Mucosa of rectum (tissue), 2 donors: Measurements from ENCODE around the gene MAN1C1.

Experiments
- H3K27ac ChIP-seq, 2 donors: one replicate each; pipeline ENCODE4 v1.7.0; 2013; ENCODE audit warnings: inconsistent platforms in 2 of 2, low read depth in 2 of 2, low read length in 2 of 2
- H3K27me3 ChIP-seq, 2 donors: one replicate each; pipeline ENCODE4 v1.7.0; 2013; ENCODE audit warnings: low read length in 2 of 2; ENCODE audit not compliant: control insufficient read depth in 2 of 2, insufficient read depth in 2 of 2
- H3K36me3 ChIP-seq, 2 donors: one replicate each; pipeline ENCODE4 v1.7.0; 2013; ENCODE audit warnings: low read length in 2 of 2; ENCODE audit not compliant: control insufficient read depth in 2 of 2, insufficient read depth in 2 of 2
- H3K4me1 ChIP-seq, 2 donors: one replicate each; pipeline ENCODE4 v1.7.0; 2013; ENCODE audit warnings: low read length in 2 of 2, mild to moderate bottlenecking in 1 of 2; ENCODE audit not compliant: control insufficient read depth in 2 of 2, insufficient read depth in 2 of 2
- H3K4me3 ChIP-seq, 2 donors: one replicate each; pipeline ENCODE4 v1.7.0; 2013; ENCODE audit warnings: low read length in 2 of 2
- H3K9ac ChIP-seq, 2 donors: one replicate each; pipeline ENCODE4 v1.7.0; 2013; ENCODE audit warnings: low read length in 2 of 2, low read depth in 1 of 2, mild to moderate bottlenecking in 1 of 2
- H3K9me3 ChIP-seq, 2 donors: one replicate each; pipeline ENCODE4 v1.7.0; 2013; ENCODE audit warnings: low read length in 2 of 2; ENCODE audit not compliant: control insufficient read depth in 2 of 2
- donor health status: healthy.
- donor health status: Normal muscosa, but diverticular disease.

MAN1C1 gene

GRCh38 chr1:25774921-25775771 is 158.6 kb downstream of the MAN1C1 start:
- Histone ChIP-seq H3K9ac (peak overlapping the region in 1 of 2 donors; percentile 9), H3K9me3 (no peaks in the 10 kb centered on the region), H3K36me3 (peaks cover 0 to 3% of the 10 kb centered on the region in 2 donors), H3K27me3 (no peaks in the 10 kb centered on the region), H3K27ac (peak overlapping the region in 1 of 2 donors; percentile 11), H3K4me3 (no peak overlapping the region), H3K4me1 (peaks cover 16 to 31% of the 10 kb centered on the region in 2 donors)

- Histone ChIP-seq H3K9me3 (no peaks in the 10 kb centered on the region), H3K27ac (no peak overlapping the region), H3K27me3 (no peaks in the 10 kb centered on the region), H3K4me1 (peaks cover 2 to 15% of the 10 kb centered on the region in 2 donors), H3K4me3 (no peak overlapping the region), H3K9ac (no peak overlapping the region), H3K36me3 (no peaks in the 10 kb centered on the region)
Observed at GRCh38 chr1:25779388-25779787, 162.8 kb downstream of the MAN1C1 start.

- Histone ChIP-seq H3K9ac (no peak overlapping the region), H3K4me1 (peaks cover 0 to 10% of the 10 kb centered on the region in 2 donors), H3K27me3 (no peaks in the 10 kb centered on the region), H3K36me3 (no peaks in the 10 kb centered on the region), H3K27ac (no peak overlapping the region), H3K9me3 (no peaks in the 10 kb centered on the region), H3K4me3 (no peak overlapping the region)
Observed at GRCh38 chr1:25779894-25780293, 163.3 kb downstream of the MAN1C1 start.

GRCh38 chr1:25780318-25781129 is 163.9 kb downstream of the MAN1C1 start:
- Histone ChIP-seq H3K4me1 (peaks cover 0 to 4% of the 10 kb centered on the region in 2 donors), H3K9ac (no peak overlapping the region), H3K27me3 (no peaks in the 10 kb centered on the region), H3K9me3 (no peaks in the 10 kb centered on the region), H3K36me3 (no peaks in the 10 kb centered on the region), H3K27ac (no peak overlapping the region), H3K4me3 (no peak overlapping the region)

- no peak overlapping the region for H3K9ac ChIP-seq
- no peaks in the 10 kb centered on the region for H3K9me3 ChIP-seq
- no peak overlapping the region for H3K27ac ChIP-seq
- H3K4me1 ChIP-seq, result peaks cover 0 to 4% of the 10 kb centered on the region in 2 donors
- H3K36me3 ChIP-seq, result no peaks in the 10 kb centered on the region
- no peaks in the 10 kb centered on the region for H3K27me3 ChIP-seq
- no peak overlapping the region for H3K4me3 ChIP-seq
Observed at GRCh38 chr1:25781130-25781433, 164.5 kb downstream of the MAN1C1 start.

GRCh38 chr1:25782608-25783201 is 166.1 kb downstream of the MAN1C1 start:
- peaks cover 0 to 4% of the 10 kb centered on the region in 2 donors for H3K4me1 ChIP-seq
- no peaks in the 10 kb centered on the region for H3K36me3 ChIP-seq
- no peak overlapping the region for H3K4me3 ChIP-seq
- H3K9me3 ChIP-seq, result no peaks in the 10 kb centered on the region
- H3K9ac ChIP-seq, result no peak overlapping the region
- no peaks in the 10 kb centered on the region for H3K27me3 ChIP-seq
- H3K27ac ChIP-seq, result no peak overlapping the region

GRCh38 chr1:25784575-25785051 is 168.0 kb downstream of the MAN1C1 start:
- H3K27me3 ChIP-seq, result no peaks in the 10 kb centered on the region
- H3K9me3 ChIP-seq, result no peaks in the 10 kb centered on the region
- H3K36me3 ChIP-seq, result no peaks in the 10 kb centered on the region
- peaks cover 0 to 4% of the 10 kb centered on the region in 2 donors for H3K4me1 ChIP-seq
- no peak overlapping the region for H3K9ac ChIP-seq
- no peak overlapping the region for H3K4me3 ChIP-seq
- no peak overlapping the region for H3K27ac ChIP-seq

GRCh38 chr1:25785333-25786067 is 168.9 kb downstream of the MAN1C1 start:
- Histone ChIP-seq H3K27me3 (no peaks in the 10 kb centered on the region), H3K4me1 (peaks cover 0 to 4% of the 10 kb centered on the region in 2 donors), H3K9me3 (no peaks in the 10 kb centered on the region), H3K9ac (no peak overlapping the region), H3K36me3 (no peaks in the 10 kb centered on the region), H3K27ac (no peak overlapping the region), H3K4me3 (no peak overlapping the region)

GRCh38 chr1:25786887-25787759 is 170.5 kb downstream of the MAN1C1 start:
- peaks cover 0 to 4% of the 10 kb centered on the region in 2 donors for H3K4me1 ChIP-seq
- no peak overlapping the region for H3K9ac ChIP-seq
- no peak overlapping the region for H3K4me3 ChIP-seq
- no peaks in the 10 kb centered on the region for H3K9me3 ChIP-seq
- no peaks in the 10 kb centered on the region for H3K36me3 ChIP-seq
- H3K27me3 ChIP-seq, result no peaks in the 10 kb centered on the region
- H3K27ac ChIP-seq, result no peak overlapping the region
